SKM-1 treated with dmso at 0.1 percent for 144 hours (cell line): Measurements from ENCODE around the gene MORN2.
"Not testable (repeated sequence)": the region's sequence is repeated elsewhere in the genome, so short reads cannot be mapped to it uniquely, and the experiment has no call there.

Experiments used
- DNase-seq: peaks from one replicate; lab custom pipeline; 2025; ENCODE audit not compliant: unreplicated experiment; lab: John Stamatoyannopoulos, UW

The MORN2 gene

DNA sequence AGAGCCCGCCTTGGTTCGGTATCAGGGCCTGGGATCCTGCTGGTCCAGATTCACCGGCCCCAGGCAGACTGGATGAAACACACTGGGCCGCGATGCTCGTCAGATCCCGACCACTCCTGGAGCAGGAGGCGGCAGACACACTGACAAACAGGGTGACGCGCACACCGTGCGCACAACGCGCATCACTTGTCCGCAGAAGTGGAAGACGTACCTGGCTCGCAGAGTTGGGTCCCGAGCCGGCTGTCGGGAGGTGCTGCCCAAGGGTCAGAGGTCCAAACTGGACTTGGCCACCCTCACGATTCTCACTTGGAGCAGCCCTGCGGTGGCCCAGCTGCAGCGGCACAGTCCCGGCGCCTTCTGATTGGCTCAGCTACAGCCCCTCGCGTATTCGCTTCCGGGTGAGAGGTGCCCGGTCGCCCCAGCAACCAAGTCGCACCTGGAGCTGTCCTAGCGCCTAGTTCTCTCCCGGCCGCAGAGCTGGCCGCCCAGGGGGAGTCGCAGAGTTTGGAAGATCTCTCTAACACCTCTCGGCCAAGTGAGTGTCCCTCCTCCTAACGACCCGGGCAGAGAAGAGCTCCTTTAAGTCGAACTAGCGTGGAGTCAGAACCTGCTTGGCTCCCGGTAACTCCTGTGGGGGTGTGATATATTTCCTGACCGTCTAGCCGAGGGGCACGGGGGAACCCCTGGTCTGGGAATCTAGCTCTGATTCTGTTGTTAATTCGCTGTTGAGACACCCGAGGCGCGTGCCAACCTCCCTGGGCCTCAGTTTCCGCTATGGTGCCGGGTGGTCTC lies at the start of gene MORN2, which contains the start of gene DHX57:
MORN2 (plus strand) TSS at position 401 of the 792 bp plus-strand sequence.
DHX57 (minus strand) TSS at position 359 of the 792 bp plus-strand sequence. CDS start 7,529 bp downstream, outside the sequence.
- peak; percentile 72 for DNase-seq

DNA sequence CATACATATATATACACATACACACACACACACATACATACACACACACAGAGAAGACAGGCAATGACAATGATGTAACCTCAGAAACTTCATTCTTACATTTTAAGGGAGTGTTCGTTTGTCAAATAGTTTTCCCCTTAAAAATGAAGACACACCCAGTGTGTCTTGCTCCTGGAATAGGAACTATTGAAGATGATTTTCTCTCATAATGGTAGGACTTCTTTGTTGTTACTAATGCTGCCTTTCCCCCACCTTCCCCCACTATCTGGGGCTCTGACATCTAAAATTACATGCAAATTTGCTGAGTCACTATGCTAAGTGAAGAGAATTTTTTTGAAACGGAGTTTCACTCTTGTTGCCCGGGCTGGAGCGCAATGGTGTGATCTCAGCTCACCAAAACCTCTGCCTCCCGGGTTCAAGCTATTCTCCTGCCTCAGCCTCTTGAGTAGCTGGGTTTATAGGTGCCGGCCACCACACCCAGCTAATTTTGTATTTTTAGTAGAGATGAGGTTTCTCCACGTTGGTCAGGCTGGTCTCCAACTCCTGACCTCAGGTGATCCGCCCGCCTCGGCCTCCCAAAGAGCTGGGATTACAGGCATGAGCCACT lies 48.1 kb upstream of the MORN2 start:
- not testable (repeated sequence) for DNase-seq

DNA sequence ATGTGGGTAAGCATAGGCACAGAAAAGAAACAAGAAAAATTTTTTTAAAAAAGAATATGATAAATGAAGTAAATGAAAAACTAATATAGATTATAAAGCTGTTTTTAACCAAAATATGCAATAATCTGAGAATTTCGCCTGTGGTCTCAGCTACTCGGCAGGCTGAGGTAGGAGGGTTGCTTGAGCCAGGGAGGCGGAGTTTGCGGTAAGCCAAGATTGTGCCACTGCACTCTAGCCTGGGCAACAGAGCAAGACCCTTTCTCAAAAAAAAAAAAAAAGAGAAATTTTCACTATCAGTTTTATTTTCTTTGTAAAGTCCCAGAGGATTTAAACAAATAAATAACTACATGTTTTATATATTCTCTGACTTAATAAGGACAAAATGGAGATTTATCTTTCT lies 47.3 kb upstream of the MORN2 start:
- DNase-seq = no peak

DNA sequence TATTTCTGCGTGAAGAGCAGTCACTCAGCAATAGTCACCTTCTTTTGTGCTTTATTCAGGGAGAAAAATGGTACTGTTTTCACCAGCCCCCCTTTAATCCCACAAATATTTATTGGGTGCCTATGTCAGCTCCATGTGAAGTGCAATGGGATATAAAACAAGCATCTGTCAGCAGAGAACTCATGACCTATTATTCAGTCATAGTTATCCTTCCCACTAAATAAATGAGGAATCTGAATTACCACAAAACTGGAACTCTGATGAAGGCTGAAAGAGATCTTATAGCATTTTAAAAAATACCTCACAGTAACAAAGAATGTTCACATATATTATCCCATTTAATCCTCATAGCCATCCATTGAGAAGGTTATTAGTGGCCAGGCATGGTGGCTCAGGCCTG lies 45.8 kb upstream of the MORN2 start:
- no peak for DNase-seq

DNA sequence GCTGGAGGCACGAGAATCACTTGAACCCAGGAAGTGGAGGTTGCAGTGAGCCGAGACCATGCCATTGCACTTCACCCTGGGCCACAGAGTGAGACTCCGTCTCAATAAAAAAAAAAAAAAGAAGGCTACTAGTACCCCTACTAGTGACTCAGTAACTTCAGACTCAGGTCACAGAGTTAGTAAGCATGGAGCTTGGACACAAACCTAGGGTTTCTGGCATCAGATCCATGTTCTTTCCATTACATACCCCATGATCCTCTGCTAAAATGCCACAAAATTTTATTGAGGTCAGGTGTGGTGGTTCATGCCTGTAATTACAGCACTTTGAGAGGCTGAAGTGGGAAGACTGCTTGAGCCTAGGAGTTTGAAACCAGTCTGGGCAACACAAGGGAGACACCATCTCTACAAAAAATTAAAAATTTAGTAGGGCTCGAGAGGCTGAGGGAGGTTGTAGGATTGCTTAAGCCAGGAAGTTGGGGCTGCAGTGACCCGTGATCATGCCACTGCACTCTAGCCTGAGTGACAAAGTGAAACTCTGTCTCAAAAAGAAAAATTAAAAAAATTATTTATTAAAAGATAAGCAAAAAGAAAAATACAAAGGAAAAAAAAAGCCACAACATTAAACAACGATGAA lies 45.1 kb upstream of the MORN2 start:
- no peak for DNase-seq

DNA sequence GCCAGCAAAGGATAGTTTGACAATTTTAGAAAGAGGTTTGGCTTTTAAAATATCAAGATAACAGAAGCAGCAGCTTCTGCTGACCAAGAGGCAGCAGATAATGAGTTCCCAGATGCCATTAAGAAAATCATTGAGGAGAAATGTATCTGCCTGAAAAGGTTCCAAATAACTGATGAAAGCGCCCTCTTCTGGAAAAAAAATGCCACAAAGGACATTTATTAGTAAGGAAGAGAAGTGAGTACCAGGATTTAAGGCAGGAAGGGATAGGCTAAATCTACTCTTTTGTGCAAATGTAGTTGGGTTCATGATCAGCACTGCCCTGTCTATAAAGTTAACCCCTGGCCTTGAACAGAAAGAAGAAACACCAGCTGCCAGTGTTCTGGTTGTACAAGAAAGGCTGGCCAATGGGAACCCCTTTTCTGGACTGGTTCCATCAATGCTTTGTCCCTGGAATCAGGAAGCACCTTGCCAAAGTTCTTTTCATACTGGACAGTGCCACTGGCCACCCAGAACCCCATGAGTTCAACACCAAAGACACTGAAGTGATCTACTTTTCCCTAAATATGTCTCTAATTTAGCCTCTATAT lies 40.7 kb upstream of the MORN2 start:
- DNase-seq = no peak

DNA sequence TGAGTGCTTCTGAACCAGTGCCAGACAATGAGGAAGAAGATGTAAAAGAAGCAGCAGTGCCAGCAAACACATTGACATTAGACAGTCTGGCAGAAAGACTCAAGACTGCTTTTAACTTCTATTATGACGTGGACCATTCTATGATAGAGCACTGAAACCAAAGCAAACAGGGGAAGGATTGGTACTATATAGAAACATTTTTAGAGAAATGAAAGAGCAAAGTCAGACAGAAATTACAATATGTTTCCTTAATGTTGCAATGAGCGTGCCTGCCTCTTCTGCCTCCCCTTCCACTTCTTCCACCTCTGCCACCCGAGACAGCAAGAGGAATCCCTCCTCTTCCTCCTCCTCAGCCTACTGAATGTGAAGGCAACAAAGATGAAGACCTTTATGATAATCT lies 39.8 kb upstream of the MORN2 start:
- DNase-seq = no peak

DNA sequence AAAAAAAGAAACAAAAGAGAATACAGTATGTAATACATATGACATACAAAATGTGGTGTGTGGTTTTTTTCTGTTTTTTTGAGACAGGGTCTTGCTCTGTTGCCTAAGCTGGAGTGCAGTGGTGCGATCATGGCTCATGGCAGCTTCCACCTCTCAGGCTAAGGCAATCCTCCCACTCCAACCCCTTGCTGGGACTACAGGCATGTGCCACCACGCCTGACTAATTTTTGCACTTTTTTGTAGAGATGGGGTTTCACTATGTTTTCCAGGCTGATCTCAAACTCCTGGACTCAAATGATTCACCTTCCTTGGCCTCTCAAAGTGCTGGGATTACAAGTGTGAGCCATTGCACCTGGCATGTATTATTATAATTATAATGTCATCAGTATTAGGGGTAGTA lies 39.0 kb upstream of the MORN2 start:
- no peak for DNase-seq

DNA sequence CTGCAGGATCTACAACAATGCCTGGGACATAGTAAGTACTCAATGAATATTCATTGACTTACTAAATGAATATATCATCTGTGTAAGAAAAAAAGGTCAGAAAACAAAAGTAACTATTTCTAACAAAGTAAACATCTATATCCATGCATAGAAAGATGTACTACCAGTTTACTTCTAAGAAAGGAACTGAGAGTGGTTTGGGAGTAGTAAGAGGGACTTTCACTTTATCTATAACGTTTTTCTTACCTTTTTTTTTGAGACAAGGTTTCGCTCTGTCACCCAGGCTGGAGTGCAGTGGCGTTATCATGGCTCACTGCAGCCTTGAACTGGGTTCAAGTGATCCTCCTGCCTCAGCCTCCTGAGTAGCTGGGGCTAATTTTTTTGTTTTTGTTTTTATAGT lies 25.7 kb upstream of the MORN2 start:
- DNase-seq = no peak

DNA sequence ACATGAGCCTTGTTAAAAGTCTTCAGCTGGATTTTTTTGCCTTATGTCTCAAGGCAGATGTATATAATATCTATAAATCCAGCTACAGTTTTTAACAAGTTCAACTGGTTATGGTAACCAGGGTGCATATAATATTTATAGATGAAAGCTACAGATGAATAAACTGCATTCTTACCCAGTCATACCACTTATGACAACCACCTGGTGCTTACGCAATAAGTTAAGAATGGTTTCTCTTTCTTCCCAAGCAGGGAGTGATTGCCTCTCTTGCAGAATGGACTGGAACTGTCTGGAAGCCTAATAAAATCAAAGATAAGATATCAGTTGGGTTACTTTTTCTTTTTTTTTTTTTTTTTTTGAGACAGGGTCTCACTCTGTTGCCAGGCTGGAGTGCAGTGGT lies 19.6 kb upstream of the MORN2 start:
- DNase-seq = no peak

DNA sequence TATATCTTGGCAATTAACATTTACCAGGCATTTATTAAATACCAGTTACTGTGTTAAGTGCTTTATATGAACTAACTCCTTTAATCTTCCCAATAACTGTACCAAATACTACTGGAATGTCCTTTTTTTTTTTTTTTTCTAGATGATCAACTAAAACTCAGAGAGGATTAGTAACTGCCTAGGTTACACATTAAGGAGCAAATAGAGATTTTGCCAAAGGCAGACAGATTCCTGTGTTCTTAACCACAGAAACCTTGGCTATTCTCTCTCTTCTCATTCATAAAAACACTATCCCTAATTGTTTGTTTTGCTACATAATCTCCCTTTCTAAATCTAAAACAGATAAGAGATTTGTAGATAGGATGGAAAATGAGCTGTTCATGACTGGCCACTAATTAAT lies 13.3 kb upstream of the MORN2 start:
- no peak for DNase-seq

DNA sequence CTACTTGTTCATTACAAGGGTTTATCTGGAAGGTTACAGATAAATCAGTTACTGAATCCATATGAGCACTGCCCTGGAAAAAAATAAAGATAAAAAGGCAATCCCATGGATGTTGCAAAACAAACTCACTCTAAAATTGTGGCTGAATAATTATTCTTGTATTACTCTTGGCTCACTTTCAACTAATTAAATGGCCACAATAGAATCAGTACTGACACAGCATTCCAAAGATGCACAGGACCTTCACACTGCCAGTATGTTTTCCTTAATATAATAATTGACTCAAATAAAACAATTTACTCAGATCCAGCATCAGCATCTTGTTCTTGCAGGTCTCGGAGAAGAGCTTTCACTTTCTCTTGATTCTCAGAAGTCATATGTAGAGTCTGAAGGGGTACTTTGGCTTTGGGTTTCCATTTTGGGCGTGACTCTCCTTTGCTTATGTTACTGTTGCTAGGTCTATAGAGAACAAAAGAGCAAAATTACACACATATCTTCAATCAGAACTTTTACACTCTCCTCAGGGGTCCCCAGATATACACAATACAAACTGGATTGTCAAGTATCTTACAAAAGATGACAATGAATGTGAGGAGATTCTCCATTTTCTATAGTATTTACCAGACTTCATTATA lies 12.6 kb upstream of the MORN2 start:
- no peak for DNase-seq

DNA sequence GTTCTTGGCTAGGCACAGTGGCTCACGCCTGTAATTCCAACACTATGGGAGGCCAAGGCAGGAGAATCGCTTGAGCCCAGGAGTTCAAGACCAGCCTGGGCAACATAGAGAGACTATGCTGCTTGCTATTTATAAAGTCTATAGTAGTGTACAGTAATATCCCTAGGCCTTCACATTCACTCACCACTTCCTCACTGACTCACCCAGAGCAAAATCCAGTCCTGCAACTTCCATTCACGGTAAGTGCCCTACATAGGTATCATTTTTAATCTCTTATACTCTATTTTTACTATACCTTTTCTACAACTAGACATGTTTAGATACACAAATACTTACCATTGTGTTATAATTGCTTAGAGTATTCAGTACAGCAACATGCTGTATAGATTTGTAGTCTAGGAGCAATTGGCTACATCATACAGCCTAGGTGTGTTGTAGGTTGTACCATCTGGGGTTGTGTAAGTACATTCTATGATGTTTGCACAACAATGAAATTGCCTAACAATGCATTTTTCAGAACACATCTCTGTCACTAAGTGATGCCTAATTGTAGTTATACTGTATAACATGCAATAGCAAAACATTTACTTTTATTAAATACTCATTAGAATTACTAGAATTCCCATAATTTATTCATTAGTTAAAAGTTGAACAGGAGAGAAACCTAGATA lies 8.9 kb upstream of the MORN2 start:
- no peak for DNase-seq

DNA sequence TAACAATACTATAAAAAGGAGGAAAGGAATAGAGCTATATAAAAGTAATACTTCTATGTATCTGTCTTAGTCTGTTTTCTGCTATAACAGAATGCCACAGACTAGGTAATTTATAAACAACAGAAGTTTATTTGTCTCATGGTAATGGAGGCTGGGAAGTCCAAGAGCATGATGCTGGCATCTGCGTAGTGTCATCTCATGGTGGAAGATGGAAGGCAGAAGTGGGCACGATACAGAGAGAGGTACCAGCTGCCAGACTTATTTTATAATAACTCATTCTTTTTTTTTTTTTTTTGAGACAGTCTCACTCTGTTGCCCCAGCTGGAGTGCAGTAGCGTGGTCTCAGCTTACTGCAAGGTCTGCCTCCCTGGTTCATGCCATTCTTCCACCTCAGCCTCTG lies 4.3 kb upstream of the MORN2 start:
- DNase-seq = no peak

DNA sequence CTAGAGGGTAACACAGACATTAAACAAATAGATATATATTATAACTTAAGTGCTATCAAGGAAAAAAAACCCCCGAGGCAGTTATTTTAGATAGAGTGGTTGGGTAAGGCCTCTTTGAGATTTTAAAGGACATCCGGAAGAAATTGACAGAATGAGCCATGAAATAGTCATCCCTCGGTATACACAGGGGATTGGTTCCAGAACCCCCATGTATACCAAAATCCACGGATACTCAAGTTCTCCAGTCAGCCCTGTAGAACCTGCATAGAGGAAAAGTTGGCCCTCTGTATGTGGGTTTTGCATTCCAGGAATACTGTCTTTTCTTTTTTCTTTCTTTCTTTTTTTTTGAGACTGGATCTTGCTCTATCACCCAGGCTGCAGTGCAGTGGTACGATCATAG lies 2.0 kb upstream of the MORN2 start:
- no peak for DNase-seq

DNA sequence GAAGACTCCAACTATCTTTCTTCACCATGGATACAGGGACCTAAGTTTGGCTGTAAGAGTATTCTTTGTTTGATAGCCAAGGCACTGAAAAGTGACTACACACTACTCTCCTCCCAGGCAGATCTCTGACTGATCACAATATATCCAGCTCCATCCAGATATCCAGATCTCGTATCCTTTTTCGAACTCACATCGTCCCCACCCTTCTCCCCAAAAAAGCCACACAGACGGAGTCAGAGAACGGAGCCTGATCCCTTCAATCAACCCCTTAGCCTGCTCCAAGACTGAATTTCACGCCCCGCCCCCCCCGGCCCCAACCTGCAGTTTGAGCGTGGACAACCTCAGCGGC lies 575 bp upstream of the MORN2 start:
- no peak for DNase-seq

DNA sequence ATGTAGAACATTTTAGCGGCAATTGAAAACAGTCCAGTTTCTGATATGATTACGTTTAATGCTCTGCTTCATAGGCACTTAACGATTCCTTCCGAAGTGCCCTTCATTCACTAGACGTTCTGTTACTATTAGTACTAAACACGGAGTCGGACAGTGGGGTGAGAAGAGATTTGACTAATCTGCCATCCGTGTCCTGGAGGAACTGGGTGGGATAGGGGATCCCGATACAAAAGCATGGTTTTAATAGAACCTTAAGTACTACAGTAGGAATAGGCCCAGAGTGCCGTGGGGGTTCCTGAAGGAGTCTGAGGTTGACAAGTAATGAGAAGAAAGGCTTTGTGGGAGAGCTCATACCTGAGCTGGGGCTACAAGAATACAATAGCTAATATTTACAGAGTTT lies 631 bp downstream of the MORN2 start:
- no peak for DNase-seq

DNA sequence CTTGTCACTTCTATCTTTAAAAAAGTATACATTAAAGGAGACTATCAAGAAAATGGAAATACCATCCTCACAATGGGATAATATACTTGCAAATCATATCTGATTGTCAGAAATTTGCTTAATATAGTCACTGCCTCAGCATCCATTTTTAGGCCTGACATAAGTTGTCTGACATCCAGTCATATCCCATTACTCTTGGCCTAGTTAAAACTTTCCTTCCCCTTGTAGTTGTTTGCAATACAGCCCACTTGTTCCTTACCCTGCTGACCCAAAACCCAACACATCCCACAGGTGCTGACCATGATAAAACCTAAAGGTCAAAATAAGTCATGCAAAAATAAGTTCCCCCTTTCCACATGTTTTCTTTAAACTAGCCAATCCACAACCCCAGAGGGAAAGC lies 10.3 kb downstream of the MORN2 start:
- DNase-seq = no peak

DNA sequence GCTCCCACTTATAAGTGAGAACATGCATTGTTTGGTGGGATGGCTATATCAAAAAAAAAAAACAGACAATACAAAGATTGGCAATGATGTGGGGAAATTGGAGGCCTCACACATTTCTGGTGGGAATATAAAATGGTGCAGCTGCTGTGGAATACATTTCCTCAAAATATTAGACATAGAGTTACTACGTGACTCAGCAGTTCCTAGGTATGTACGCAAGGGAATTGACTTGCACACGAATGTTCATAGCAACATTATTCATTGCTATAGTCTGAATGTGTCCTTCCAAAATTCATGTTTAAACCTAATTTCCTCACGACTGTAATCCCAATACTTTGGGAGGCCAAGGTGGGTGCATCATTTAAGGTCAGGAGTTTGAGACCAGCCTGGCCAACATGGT lies 11.6 kb downstream of the MORN2 start:
- DNase-seq = no peak

DNA sequence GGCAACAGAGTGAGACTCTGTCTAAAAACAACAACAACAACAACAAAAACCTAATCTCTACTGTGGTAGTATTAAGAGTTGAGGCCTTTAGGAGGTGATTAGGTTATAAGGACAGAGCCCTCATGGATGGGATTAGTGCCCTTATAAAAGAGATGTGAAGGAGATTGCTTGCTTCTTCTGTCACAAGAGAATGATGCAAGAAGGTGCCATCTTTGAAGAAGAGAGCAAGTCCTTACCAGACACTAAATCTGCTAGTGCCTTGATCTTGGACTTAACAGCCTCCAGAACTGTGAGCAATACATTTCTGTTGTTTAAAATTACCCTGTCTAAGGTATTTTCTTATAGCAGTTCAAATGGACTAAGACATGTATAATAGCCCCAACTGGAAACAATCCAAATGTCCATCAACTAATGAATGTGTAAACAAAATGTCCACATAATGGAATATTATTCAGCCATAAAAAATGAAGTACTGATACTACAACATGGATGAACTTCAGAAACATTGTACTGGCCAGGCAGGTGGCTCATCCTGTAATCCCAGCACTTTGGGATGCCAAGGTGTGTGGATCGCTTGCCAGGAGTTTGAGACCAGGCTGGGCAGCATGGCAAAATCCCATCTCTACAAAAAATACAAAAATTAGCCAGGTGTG lies 12.3 kb downstream of the MORN2 start:
- no peak for DNase-seq
